Neutrophil (primary cell): Measurements from ENCODE around the gene UBL5.

ENCODE experiments used
- H3K27ac ChIP-seq: fragments of 200-600 bp; sonication (generic); 2 replicates; pipeline ENCODE4 v1.5.1; 2016; ENCODE audit warnings: mild to moderate bottlenecking, moderate library complexity
- H3K27me3 ChIP-seq: fragments of 200-600 bp; sonication (generic); 2 replicates; pipeline ENCODE4 v1.6.0; 2016; ENCODE audit warnings: mild to moderate bottlenecking
- H3K36me3 ChIP-seq: fragments of 200-600 bp; sonication (generic); 2 replicates; pipeline ENCODE4 v1.5.1; 2017
- H3K4me1 ChIP-seq, 2 experiments: fragments of 200-600 bp in 1 of 2; sonication (generic) in 1 of 2; 1 replicate in 1 of 2; 2 replicates in 1 of 2; pipeline versions ENCODE4 v1.5.1 to v1.6.1; 2013 to 2016; ENCODE audit warnings: low read depth in 1 of 2, low read length in 1 of 2, mild to moderate bottlenecking in 1 of 2, moderate library complexity in 1 of 2; ENCODE audit not compliant: control insufficient read depth in 1 of 2, insufficient read depth in 1 of 2
- H3K4me3 ChIP-seq, 2 experiments: fragments of 200-600 bp in 1 of 2; sonication (generic) in 1 of 2; 1 replicate in 1 of 2; 2 replicates in 1 of 2; pipeline ENCODE4 v1.5.1; 2013 to 2016; ENCODE audit warnings: low read depth in 1 of 2, low read length in 1 of 2, mild to moderate bottlenecking in 1 of 2, moderate library complexity in 1 of 2
- H3K9me3 ChIP-seq: fragments of 200-600 bp; sonication (generic); 2 replicates; pipeline ENCODE4 v1.5.1; 2016
- CTCF ChIP-seq: fragments of 200-600 bp; sonication (generic); IDR thresholded peaks from 2 replicates; pipeline ENCODE4 v1.5.1; 2016; ENCODE audit warnings: antibody characterized with exemption

UBL5 gene

GRCh38 chr19:9847087-9847671 is 19.5 kb downstream of the UBL5 start:
- H3K9me3 ChIP-seq = no peaks in the 10 kb centered on the region
- H3K4me1 ChIP-seq = no peaks in the 10 kb centered on the region
- no peak for TF ChIP-seq CTCF
- H3K4me3 ChIP-seq = no peak overlapping the region
- peaks cover 89% of the 10 kb centered on the region for H3K36me3 ChIP-seq
- H3K27ac ChIP-seq = no peak overlapping the region
- no peaks in the 10 kb centered on the region for H3K27me3 ChIP-seq

GRCh38 chr19:9848060-9848459 is 20.3 kb downstream of the UBL5 start:
- no peaks in the 10 kb centered on the region for H3K27me3 ChIP-seq
- no peak overlapping the region for H3K4me3 ChIP-seq
- no peaks in the 10 kb centered on the region for H3K4me1 ChIP-seq
- H3K9me3 ChIP-seq = no peaks in the 10 kb centered on the region
- H3K36me3 ChIP-seq = peaks cover 81% of the 10 kb centered on the region
- no peak for TF ChIP-seq CTCF
- H3K27ac ChIP-seq = no peak overlapping the region

GRCh38 chr19:9848762-9849161 is 21.0 kb downstream of the UBL5 start:
- no peaks in the 10 kb centered on the region for H3K9me3 ChIP-seq
- H3K36me3 ChIP-seq = peaks cover 75% of the 10 kb centered on the region
- no peaks in the 10 kb centered on the region for H3K4me1 ChIP-seq
- no peak overlapping the region for H3K4me3 ChIP-seq
- no peaks in the 10 kb centered on the region for H3K27me3 ChIP-seq
- H3K27ac ChIP-seq = no peak overlapping the region
- TF ChIP-seq CTCF = no peak

GRCh38 chr19:9849791-9850190 is 22.1 kb downstream of the UBL5 start:
- Histone ChIP-seq H3K36me3 (peaks cover 69% of the 10 kb centered on the region), H3K27ac (no peak overlapping the region), H3K27me3 (no peaks in the 10 kb centered on the region), H3K4me1 (no peaks in the 10 kb centered on the region), H3K9me3 (no peaks in the 10 kb centered on the region), H3K4me3 (no peak overlapping the region)
- no peak for TF ChIP-seq CTCF

GRCh38 chr19:9850235-9850959 is 22.7 kb downstream of the UBL5 start:
- H3K27ac ChIP-seq = no peak overlapping the region
- no peak overlapping the region for H3K4me3 ChIP-seq
- H3K9me3 ChIP-seq = no peaks in the 10 kb centered on the region
- no peaks in the 10 kb centered on the region for H3K27me3 ChIP-seq
- peaks cover 64% of the 10 kb centered on the region for H3K36me3 ChIP-seq
- no peaks in the 10 kb centered on the region for H3K4me1 ChIP-seq
- TF ChIP-seq CTCF = no peak
